ENCODE data around the gene RCL1.

DNA sequence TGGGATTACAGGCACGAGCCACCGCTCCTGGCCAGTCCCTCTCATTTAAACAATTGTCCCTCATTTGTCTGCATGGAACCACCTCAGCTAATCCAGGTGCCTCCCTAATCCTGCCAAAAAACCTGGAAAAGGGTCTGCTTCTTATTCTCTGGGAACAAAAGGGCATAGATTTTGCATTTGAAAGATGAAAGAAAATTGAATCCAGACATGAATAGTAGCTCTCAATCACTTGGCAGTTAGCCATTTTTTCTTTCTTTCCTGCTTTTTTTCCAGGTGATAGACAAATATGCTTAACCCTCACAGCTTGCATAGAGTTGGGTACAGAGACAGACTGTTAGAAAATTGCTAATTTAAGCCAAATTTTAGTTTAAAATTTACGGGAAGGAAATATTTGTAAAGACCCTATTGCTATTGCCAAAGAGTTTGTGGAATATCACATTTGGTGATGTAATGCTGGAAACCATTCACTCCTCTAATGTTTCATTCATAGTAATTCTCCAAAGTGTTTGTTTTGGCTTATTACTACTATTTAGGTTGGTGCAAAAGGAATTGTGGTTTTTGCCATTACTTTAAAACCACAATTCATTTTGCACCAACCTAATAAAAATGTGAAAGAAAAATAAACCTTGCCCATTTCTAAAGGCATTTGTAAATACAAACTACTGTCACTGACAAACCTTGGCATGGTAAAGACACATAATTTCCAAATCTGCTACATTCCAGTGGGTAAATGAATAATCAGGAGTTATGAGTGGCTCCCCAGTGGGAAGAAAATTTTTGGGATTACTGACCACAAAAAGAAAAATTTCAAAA, 111.8 kb downstream of the RCL1 start:
- TF ChIP-seq, protein P1, sequence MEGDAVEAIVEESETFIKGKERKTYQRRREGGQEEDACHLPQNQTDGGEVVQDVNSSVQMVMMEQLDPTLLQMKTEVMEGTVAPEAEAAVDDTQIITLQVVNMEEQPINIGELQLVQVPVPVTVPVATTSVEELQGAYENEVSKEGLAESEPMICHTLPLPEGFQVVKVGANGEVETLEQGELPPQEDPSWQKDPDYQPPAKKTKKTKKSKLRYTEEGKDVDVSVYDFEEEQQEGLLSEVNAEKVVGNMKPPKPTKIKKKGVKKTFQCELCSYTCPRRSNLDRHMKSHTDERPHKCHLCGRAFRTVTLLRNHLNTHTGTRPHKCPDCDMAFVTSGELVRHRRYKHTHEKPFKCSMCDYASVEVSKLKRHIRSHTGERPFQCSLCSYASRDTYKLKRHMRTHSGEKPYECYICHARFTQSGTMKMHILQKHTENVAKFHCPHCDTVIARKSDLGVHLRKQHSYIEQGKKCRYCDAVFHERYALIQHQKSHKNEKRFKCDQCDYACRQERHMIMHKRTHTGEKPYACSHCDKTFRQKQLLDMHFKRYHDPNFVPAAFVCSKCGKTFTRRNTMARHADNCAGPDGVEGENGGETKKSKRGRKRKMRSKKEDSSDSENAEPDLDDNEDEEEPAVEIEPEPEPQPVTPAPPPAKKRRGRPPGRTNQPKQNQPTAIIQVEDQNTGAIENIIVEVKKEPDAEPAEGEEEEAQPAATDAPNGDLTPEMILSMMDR (IDR thresholded peaks at IDR 0.05; ENCODE audit: low read depth, low read length): no peak
- TF ChIP-seq EZH2phosphoT487 (IDR thresholded peaks at IDR 0.05; ENCODE audit: low read depth): no peak
